Measurements from ENCODE around the gene FAM151B. TPM values are rescaled to one million over a fixed set of nuclear protein-coding genes. Genes with fewer than 3 reads are reported as not detected.

The FAM151B gene
- total and polyA plus RNA-seq, 2 of the 13 experiments (the other 11 are each of a cell fraction or from before 2014, with no cell fraction given) = 0.61 to 1.0 TPM

GRCh38 chr5:80487829-80488721 lies at the start of gene FAM151B (continued):
- no peak for TF ChIP-seq ZC3H13 (CRISPR knock-in tag; IDR thresholded peaks at IDR 0.05)
- no peak; the same call in 1 of the 2 replicates for TF ChIP-seq GZF1 (CRISPR knock-in tag; IDR thresholded peaks at IDR 0.05)
- peak; percentile 57 for TF ChIP-seq NR2C2 (CRISPR knock-in tag; IDR thresholded peaks at IDR 0.05; ENCODE audit: borderline replicate concordance)
- TF ChIP-seq IRF9 (CRISPR knock-in tag; IDR thresholded peaks at IDR 0.05; ENCODE audit: borderline replicate concordance) = peak; percentile 70; the same call in 1 of the 2 replicates
- TF ChIP-seq TSC22D2 (CRISPR knock-in tag; IDR thresholded peaks at IDR 0.05; ENCODE audit: borderline replicate concordance) = 0 out of 2 replicates have a peak, but pooled peaks have one; percentile 27
- TF ChIP-seq ZFP62 (CRISPR knock-in tag; IDR thresholded peaks at IDR 0.05) = no peak
- TF ChIP-seq GABPA (IDR thresholded peaks at IDR 0.05; ENCODE audit: low read depth, low read length) = no peak
- peak; percentile 59; the same call in 1 of the 2 replicates for TF ChIP-seq GABPA (CRISPR knock-in tag; IDR thresholded peaks at IDR 0.05; ENCODE audit: low read depth)
- TF ChIP-seq ZNF788 (CRISPR knock-in tag; IDR thresholded peaks at IDR 0.05; ENCODE audit: borderline replicate concordance) = peak; percentile 24; the same call in 1 of the 2 replicates
- TF ChIP-seq MYNN (CRISPR knock-in tag; IDR thresholded peaks at IDR 0.05; ENCODE audit: low read depth) = peak; percentile 71; the same call in 1 of the 2 replicates
- no peak for TF ChIP-seq HBP1 (CRISPR knock-in tag; IDR thresholded peaks at IDR 0.05; ENCODE audit: low read depth)
- TF ChIP-seq ZIK1 (CRISPR knock-in tag; IDR thresholded peaks at IDR 0.05; ENCODE audit: borderline replicate concordance, low read depth) = peak; percentile 61; the same call in 1 of the 2 replicates
- no peak for TF ChIP-seq ATF5 (CRISPR knock-in tag; IDR thresholded peaks at IDR 0.05; ENCODE audit: low read depth)
- TF ChIP-seq ZNF460 (CRISPR knock-in tag; IDR thresholded peaks at IDR 0.05; ENCODE audit: borderline replicate concordance) = no peak
- TF ChIP-seq BRD4 (CRISPR knock-in tag; IDR thresholded peaks at IDR 0.05) = peak; percentile 59; the same call in 1 of the 2 replicates
- peak; percentile 88; the same call in 1 of the 2 replicates for TF ChIP-seq SIN3A (IDR thresholded peaks at IDR 0.05; ENCODE audit: borderline replicate concordance, low read depth, low read length)
- TF ChIP-seq ZNF580 (CRISPR knock-in tag; IDR thresholded peaks at IDR 0.05; ENCODE audit: borderline replicate concordance, low read depth) = 0 out of 2 replicates have a peak, but pooled peaks have one; percentile 21
- TF ChIP-seq ARID3A (IDR thresholded peaks at IDR 0.05; ENCODE audit: low read depth, low read length) = no peak
- TF ChIP-seq ZNF713 (CRISPR knock-in tag; IDR thresholded peaks at IDR 0.05) = no peak
- 0 out of 2 replicates have a peak, but pooled peaks have one; percentile 43 for TF ChIP-seq ZBTB43 (CRISPR knock-in tag; conservative IDR thresholded peaks at IDR 0.05)
- TF ChIP-seq KDM2A (CRISPR knock-in tag; IDR thresholded peaks at IDR 0.05; ENCODE audit: borderline replicate concordance, low read depth) = peak; percentile 88
- no peak for TF ChIP-seq MAFG (CRISPR knock-in tag; IDR thresholded peaks at IDR 0.05)

Data from HepG2 (cell line).